Upper lobe of left lung (tissue), 6 donors: ENCODE results near the gene SMC1B. TPM values are rescaled to one million over a fixed set of nuclear protein-coding genes. Genes with fewer than 3 reads are reported as not detected.

Source experiments
- ATAC-seq, 2 donors: fragments of 200-7000 bp; cut with Tn5 transposase; one replicate each; pipeline ENCODE4 v1.9.1; 2022; ENCODE audit warnings: mild to moderate bottlenecking in 2 of 2, moderate library complexity in 2 of 2; ENCODE audit not compliant: low FRiP score in 2 of 2
- DNase-seq, 2 donors: peaks; one replicate each; pipeline ENCODE4 v3.0.0-alpha.2; 2019 to 2020
- H3K27ac ChIP-seq, 4 donors: fragments of 200-600 bp; sonication (generic); one replicate each; pipeline ENCODE4 v1.5.1; 2016 to 2019
- H3K27me3 ChIP-seq, 4 donors: fragments of 200-600 bp; sonication (generic); one replicate each; pipeline ENCODE4 v1.5.1; 2017 to 2019
- H3K36me3 ChIP-seq, 4 donors: fragments of 200-600 bp; sonication (generic); one replicate each; pipeline ENCODE4 v1.5.1; 2016 to 2019
- H3K4me1 ChIP-seq, 4 donors: fragments of 200-600 bp; sonication (generic); one replicate each; pipeline ENCODE4 v1.5.1; 2018 to 2019
- H3K4me3 ChIP-seq, 4 donors: fragments of 200-600 bp; sonication (generic); one replicate each; pipeline ENCODE4 v1.5.1; 2017 to 2019; ENCODE audit warnings: mild to moderate bottlenecking in 2 of 4, moderate library complexity in 1 of 4
- H3K9me3 ChIP-seq, 4 donors: fragments of 200-600 bp; sonication (generic); one replicate each; pipeline ENCODE4 v1.5.1; 2018 to 2019
- CTCF ChIP-seq, 6 experiments: fragments of 450-650 bp in 4 of 6; fragments of 200-600 bp in 2 of 6; sonication (generic) in 2 of 6; IDR thresholded peaks; one replicate each; pipeline ENCODE4 v1.5.1; 2016 to 2019; ENCODE audit warnings: antibody characterized with exemption in 6 of 6
- EP300 ChIP-seq, 4 donors: sonication (generic); formaldehyde crosslinking; IDR thresholded peaks; one replicate each; pipeline ENCODE4 v1.5.1; 2017; ENCODE audit warnings: antibody characterized with exemption in 4 of 4, control low read depth in 2 of 4
- POLR2A ChIP-seq, 4 donors: fragments of 450-650 bp; IDR thresholded peaks; one replicate each; pipeline ENCODE4 v1.5.1; 2016 to 2017; ENCODE audit warnings: antibody characterized with exemption in 4 of 4, mild to moderate bottlenecking in 2 of 4
- POLR2AphosphoS5 ChIP-seq, 2 donors: sonication (generic); formaldehyde crosslinking; IDR thresholded peaks; one replicate each; pipeline ENCODE4 v1.5.1; 2017; ENCODE audit warnings: antibody characterized with exemption in 2 of 2
- WGBS, 2 donors: methylation state at CpG; one replicate each; pipeline ENCODE4 v1.1.5; 2017 to 2018; 5-methylcytosine and 5-hydroxymethylcytosine counted together
- total RNA-seq, 6 donors: library from RNA; depleted of rRNA in 4 of 6; stranded (reverse); fragments of >200 nt in 4 of 6; gene quantifications; one replicate each; pipeline versions ENCODE4 v1.1.0 to v1.2.1, GENCODE V29; 2016 to 2021
- donor health status: DM: no; HTN: no; CAD: no; lungs with moderate emphysema.
- donor health status: DM: no; HTN: yes; CAD: no; lungs with severe emphysema.

The SMC1B gene
- total RNA-seq, 6 donors from 2014 or later = not detected

GRCh38 chr22:45310977-45311531, 102.3 kb downstream of the SMC1B start:
- DNase-seq (no peak), ATAC-seq (no peak)
- 45 to 53% methylated on average over 14 of the region's 14 CpGs for WGBS, 2 donors
- Histone ChIP-seq H3K27ac (peak overlapping the region in 1 of 4 donors; percentile 91), H3K4me1 (peaks cover 19 to 35% (median 21%) of the 10 kb centered on the region in 4 donors), H3K4me3 (peak overlapping the region in 3 of 4 donors; percentile 96 to 99 (median 97)), H3K36me3 (no peaks in the 10 kb centered on the region), H3K27me3 (no peaks in the 10 kb centered on the region), H3K9me3 (no peaks in the 10 kb centered on the region)
- TF ChIP-seq POLR2A (IDR thresholded peaks at IDR 0.05) = no peak
- TF ChIP-seq POLR2AphosphoS5 (IDR thresholded peaks at IDR 0.05) = no peak
- no peak for TF ChIP-seq CTCF (IDR thresholded peaks at IDR 0.05)
- TF ChIP-seq EP300 (IDR thresholded peaks at IDR 0.05) = no peak

- Histone ChIP-seq H3K27ac (peak overlapping the region; percentile 63 to 91 (median 84)), H3K4me3 (peak overlapping the region; percentile 88 to 99 (median 96)), H3K4me1 (peaks cover 19 to 35% (median 21%) of the 10 kb centered on the region in 4 donors), H3K36me3 (no peaks in the 10 kb centered on the region), H3K9me3 (no peaks in the 10 kb centered on the region), H3K27me3 (no peaks in the 10 kb centered on the region)
- WGBS, 2 donors = 0 to 4% methylated on average over 1 to 31 of the region's 33 CpGs
- DNase-seq = peak in 1 of 2 donors; percentile 79
- no peak for ATAC-seq
- TF ChIP-seq EP300 (IDR thresholded peaks at IDR 0.05) = no peak
- no peak for TF ChIP-seq POLR2A (IDR thresholded peaks at IDR 0.05)
- TF ChIP-seq POLR2AphosphoS5 (IDR thresholded peaks at IDR 0.05) = no peak
- no peak for TF ChIP-seq CTCF (IDR thresholded peaks at IDR 0.05)
These were observed 102.9 kb downstream of the SMC1B start for GRCh38 chr22:45310331-45310976.

DNA sequence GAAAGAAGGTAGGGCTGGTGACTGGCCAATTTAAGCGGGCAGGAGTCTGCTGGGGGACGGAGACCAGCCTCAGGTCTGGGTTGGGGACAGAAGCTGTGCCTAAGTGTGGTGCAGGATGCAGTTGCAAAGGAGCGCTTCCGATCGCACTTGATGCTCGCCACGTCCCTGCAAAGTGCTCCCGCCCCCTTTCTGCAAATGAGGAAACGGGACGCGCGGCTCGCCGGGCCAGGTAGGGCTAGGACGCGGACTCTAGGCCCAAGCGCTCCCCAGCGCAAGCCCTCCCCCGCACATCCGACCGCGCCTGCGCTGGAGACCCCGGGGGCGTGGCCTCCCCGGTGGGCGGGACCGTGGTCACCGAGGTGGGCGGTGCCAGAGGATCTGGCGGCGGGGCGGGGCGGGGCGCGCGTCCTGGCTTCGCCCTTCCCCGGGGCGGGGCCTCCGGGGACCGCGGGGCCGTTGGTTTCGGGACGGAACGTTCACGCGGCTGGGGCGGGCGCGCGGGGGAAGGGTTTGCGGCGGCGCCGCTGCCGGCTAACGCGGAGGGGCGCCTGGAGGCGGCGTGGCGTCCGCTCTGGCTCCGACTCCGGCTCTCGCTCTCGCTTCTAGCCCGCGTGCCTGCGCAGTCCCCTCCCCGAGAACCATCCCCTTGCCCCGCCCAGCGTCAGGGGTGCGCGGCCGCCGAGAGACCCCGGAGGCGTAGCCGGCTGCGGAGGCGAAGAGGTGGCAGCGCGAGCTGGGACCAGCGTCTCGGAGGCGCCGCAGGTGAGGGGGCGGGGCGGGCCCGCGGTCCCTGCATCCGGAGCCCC, 103.8 kb downstream of the SMC1B start, which contains the start of gene FAM118A:
Gene FAM118A (plus strand): TSS at position 513 of the 806 bp plus-strand sequence. CDS start 12,446 bp downstream, outside the sequence.
- no peaks in the 10 kb centered on the region for H3K9me3 ChIP-seq
- peak within 1 kb of the TSS; percentile 63 to 91 (median 84) for H3K27ac ChIP-seq
- peaks cover 19 to 35% (median 21%) of the 10 kb centered on the region in 4 donors for H3K4me1 ChIP-seq
- TF ChIP-seq CTCF (IDR thresholded peaks at IDR 0.05) (peak in 3 of 6 experiments; percentile 11 to 38 (median 14)), POLR2A (IDR thresholded peaks at IDR 0.05) (peak in 2 of 4 donors; percentile 65 to 84), EP300 (IDR thresholded peaks at IDR 0.05) (no peak), POLR2AphosphoS5 (IDR thresholded peaks at IDR 0.05) (peak; percentile 44 to 85)
- peak; percentile 97 to 98 for ATAC-seq
- H3K4me3 ChIP-seq = peak within 1 kb of the TSS; percentile 88 to 99 (median 96)
- no peaks in the 10 kb centered on the region for H3K36me3 ChIP-seq
- no peaks in the 10 kb centered on the region for H3K27me3 ChIP-seq
- whole genome bisulfite sequencing, 2 donors = 1 to 3% methylated on average over 22 to 27 of the region's 95 CpGs
- DNase-seq = peak; percentile 96 to 100

GRCh38 chr22:45308957-45309421, 104.4 kb downstream of the SMC1B start:
- WGBS, 2 donors = 56 to 70% methylated on average over 24 to 25 of the region's 25 CpGs
- Histone ChIP-seq H3K4me3 (peak overlapping the region; percentile 2 to 99 (median 96)), H3K4me1 (peaks cover 19 to 31% (median 21%) of the 10 kb centered on the region in 4 donors), H3K27ac (peak overlapping the region; percentile 63 to 91 (median 84)), H3K9me3 (no peaks in the 10 kb centered on the region), H3K36me3 (no peaks in the 10 kb centered on the region), H3K27me3 (no peaks in the 10 kb centered on the region)
- TF ChIP-seq CTCF (IDR thresholded peaks at IDR 0.05) (no peak), POLR2AphosphoS5 (IDR thresholded peaks at IDR 0.05) (no peak), EP300 (IDR thresholded peaks at IDR 0.05) (no peak)
- peak in 1 of 2 donors; percentile 0 for ATAC-seq
- DNase-seq = no peak
